GM19467 (cell line): ENCODE results near the gene MIA2.
A peak's percentile ranks its signal among the peaks of the same experiment; 100 is the strongest.
"Not testable (repeated sequence)": the region's sequence is repeated elsewhere in the genome, so short reads cannot be mapped to it uniquely, and the experiment has no call there.

Source experiments
- ATAC-seq: cut with Tn5 transposase; IDR thresholded peaks from one replicate; pipeline ENCODE4 v1.9.1; 2021; ENCODE audit warnings: mild to moderate bottlenecking, moderate library complexity; ENCODE audit not compliant: unreplicated experiment

MIA2 gene

GRCh38 chr14:39233680-39234326, at the start of gene MIA2:
Gene MIA2, plus strand, starts transcription at chr14:39233915. Its CDS starts 200 bp downstream, at chr14:39234115.
- ATAC-seq = no peak

- no peak for ATAC-seq
These were observed 49.0 kb upstream of the MIA2 start for GRCh38 chr14:39184628-39185255.

GRCh38 chr14:39185256-39186049, 48.3 kb upstream of the MIA2 start:
- no peak for ATAC-seq

- no peak for ATAC-seq
These were observed 46.7 kb upstream of the MIA2 start for GRCh38 chr14:39186941-39187525.

- no peak for ATAC-seq
These were observed 29.8 kb upstream of the MIA2 start for GRCh38 chr14:39203659-39204606.

GRCh38 chr14:39207430-39207829, 26.3 kb upstream of the MIA2 start:
- not testable (repeated sequence) for ATAC-seq

- ATAC-seq = no peak
These were observed 22.5 kb upstream of the MIA2 start for GRCh38 chr14:39211109-39211741.

- ATAC-seq = no peak
These were observed 21.7 kb upstream of the MIA2 start for GRCh38 chr14:39212034-39212433.

- no peak for ATAC-seq
These were observed 21.0 kb upstream of the MIA2 start for GRCh38 chr14:39212693-39213092.

- ATAC-seq = no peak
These were observed 16.4 kb upstream of the MIA2 start for GRCh38 chr14:39217214-39217879.

- no peak for ATAC-seq
These were observed 15.4 kb upstream of the MIA2 start for GRCh38 chr14:39218171-39218769.

GRCh38 chr14:39219075-39219499, 14.6 kb upstream of the MIA2 start:
- ATAC-seq = no peak

- not testable (repeated sequence) for ATAC-seq
These were observed 13.2 kb upstream of the MIA2 start for GRCh38 chr14:39220473-39220872.

GRCh38 chr14:39228044-39228443, 5.7 kb upstream of the MIA2 start:
- no peak for ATAC-seq

GRCh38 chr14:39228509-39229221, 5.0 kb upstream of the MIA2 start:
- no peak for ATAC-seq

- peak; percentile 41 for ATAC-seq
These were observed 4.5 kb upstream of the MIA2 start for GRCh38 chr14:39229222-39229543.

- ATAC-seq = no peak
These were observed 4.1 kb upstream of the MIA2 start for GRCh38 chr14:39229601-39230110.

GRCh38 chr14:39230416-39231035, 3.2 kb upstream of the MIA2 start:
- no peak for ATAC-seq
